ENCODE results near the gene GOLM1.

GRCh38 chr9:86054695-86055094 lies 44.7 kb downstream of the GOLM1 start:
- TF ChIP-seq CTCF (IDR thresholded peaks at IDR 0.05) (no peak), POLR2A (IDR thresholded peaks at IDR 0.05) (no peak)

Data from esophagus squamous epithelium (tissue), 4 donors.